GM18499 (cell line): ENCODE measurements around the gene GPANK1.
"Not testable (repeated sequence)": the region's sequence is repeated elsewhere in the genome, so short reads cannot be mapped to it uniquely, and the experiment has no call there.

Source experiments
- ATAC-seq: cut with Tn5 transposase; IDR thresholded peaks from one replicate; pipeline ENCODE4 v1.9.1; 2021; ENCODE audit warnings: moderate number of reproducible peaks; ENCODE audit not compliant: insufficient read depth, unreplicated experiment

The GPANK1 gene

GRCh38 chr6:31664790-31665500 is at the start of gene GPANK1:
TSS of gene GPANK1 (minus strand) at chr6:31664997. CDS start at chr6:31664478, 519 bp downstream.
- no peak for ATAC-seq

DNA sequence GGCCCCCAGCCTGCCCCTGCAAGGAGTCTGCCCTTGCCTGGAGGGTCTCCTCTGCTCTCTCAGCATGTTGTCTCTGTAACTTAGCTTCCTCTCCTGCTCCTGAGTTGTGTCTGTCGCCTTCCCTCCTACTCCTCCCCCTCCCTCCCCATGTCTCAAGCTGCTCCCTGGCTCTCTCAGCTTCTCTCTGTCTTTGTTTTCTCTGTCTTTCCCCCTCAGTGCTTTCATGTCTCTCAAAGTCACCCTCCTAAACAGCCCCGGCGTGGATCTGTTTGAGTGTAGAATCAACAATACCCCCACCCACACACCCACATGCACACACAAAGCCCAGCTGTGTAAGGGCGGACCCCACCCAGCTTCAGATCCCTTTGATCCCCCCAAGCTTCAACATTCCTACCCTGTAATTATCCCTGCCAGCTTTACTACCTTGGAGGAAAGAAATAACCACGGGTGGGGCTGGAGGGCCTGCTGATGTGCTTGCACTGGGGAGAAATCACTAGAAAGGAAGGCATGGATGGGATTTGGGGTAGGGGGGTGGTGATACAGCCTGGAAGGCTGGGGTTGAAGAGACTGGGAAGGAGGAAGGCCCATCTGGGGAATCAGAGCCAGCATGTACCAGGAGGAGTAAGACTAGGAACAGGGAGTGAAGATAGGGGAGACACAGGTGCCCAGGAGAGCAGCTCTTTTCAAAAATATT is 49.3 kb upstream of the GPANK1 start:
- no peak for ATAC-seq

DNA sequence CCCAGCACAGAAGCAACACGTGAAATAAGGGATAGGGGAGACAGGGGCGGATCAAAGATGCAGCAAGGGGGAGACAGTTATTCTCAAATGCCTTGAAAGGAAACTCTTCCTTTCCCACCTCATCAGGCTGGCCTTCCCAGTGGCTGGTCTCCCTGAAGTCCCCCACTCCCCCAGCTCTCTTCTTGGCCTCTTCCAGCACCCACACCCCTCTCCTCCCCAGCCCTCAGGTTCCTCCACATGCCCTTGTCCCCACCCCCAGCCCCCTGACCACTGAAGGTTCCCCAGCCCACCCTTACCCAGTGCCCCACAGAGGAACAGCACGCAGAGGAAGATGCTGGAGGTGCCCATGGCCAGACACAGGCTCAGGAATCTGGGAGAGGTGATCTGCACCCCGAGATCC is 48.7 kb upstream of the GPANK1 start:
- ATAC-seq, result no peak

DNA sequence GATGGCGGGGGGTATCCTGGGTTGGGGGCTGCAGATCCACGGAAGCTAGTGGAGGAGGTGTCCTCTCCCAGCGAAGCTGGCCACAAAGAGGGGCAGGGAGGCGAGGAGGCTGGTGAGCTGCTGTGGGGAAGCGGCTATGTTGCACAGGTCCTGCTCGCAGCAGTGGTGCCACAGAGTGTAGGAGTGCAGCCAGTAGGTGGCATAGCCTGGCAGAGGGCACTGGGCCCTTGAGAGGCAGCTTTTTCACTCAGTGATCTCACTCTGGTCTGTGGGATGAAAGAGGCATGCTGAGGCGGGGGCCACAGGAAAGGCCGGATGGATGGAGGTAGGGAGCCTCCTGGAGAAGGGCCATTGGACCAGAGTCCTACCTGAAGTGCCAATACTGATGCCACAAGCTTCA is 47.5 kb upstream of the GPANK1 start:
- ATAC-seq, result no peak

DNA sequence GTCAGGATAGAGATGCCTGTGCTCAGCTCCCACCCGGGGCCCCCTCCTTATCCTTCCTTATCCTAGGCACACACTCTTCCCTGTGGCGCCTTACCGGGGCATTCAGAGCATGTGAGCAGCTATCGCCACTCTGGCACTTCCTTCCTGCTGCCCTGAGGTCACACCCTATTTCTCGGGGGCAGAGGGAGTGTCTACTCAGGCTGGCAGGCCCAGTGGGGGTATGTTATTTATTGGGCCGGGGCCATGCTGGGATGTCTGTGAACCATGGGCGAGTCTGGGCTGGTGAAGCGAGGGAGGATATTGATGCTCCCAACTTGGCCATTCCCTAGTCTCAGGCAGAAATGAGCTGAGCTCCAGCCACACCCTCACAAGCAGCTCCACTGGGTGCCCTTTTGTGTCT is 46.4 kb upstream of the GPANK1 start:
- no peak for ATAC-seq

- no peak for ATAC-seq
Measured at GRCh38 chr6:31710523-31711219, 45.9 kb upstream of the GPANK1 start.

DNA sequence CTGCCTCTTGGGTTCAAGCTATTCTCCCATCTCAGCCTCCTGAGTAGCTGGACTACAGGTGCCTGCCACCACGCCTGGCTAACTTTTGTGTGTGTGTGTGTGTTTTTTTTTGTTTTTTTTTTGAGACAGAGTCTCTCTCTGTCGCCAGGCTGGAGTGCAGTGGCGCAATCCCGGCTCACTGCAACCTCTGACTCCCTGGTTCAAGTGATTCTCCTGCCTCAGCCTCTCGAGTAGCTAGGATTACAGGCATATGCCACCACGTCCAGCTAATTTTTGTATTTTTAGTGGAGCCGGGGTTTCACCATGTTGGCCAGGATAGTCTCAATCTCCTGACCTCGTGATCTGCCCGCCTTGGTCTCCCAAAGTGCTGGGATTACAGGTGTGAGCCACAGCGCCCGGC is 44.4 kb upstream of the GPANK1 start:
- ATAC-seq, result not testable (repeated sequence)

- ATAC-seq, result no peak
Measured at GRCh38 chr6:31708224-31708623, 43.4 kb upstream of the GPANK1 start.

DNA sequence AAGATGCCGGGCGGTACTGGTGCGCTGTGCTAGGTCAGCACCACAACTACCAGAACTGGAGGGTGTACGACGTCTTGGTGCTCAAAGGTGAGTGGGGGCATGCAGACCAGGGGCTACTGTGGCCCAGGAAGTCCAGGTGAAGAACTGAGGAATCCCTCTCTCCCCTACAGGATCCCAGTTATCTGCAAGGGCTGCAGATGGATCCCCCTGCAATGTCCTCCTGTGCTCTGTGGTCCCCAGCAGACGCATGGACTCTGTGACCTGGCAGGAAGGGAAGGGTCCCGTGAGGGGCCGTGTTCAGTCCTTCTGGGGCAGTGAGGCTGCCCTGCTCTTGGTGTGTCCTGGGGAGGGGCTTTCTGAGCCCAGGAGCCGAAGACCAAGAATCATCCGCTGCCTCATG is 42.9 kb upstream of the GPANK1 start:
- no peak for ATAC-seq

DNA sequence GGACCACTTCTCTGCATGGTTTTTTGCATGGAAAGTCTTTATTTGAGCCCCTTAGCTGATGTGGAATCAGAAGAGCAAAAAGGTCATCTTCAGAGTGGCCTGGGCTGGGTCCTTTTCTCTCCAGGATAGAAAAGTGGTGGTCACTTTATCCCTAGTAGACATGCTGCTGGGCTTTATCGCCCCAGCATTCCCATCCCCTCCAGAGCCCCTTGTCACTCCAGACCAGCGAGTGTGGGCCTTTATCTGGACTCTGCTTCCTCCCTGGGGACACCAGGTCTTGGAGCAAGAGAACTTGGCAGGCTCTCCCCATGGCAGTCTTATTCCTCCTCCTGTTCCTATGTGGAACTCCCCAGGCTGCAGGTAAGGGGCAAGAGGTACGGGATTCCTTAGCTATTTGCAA is 41.8 kb upstream of the GPANK1 start, which contains the start of gene LY6G6F:
LY6G6F (plus strand) TSS at position 268 of the 400 bp plus-strand sequence; CDS start at position 309, 41 bp downstream.
- ATAC-seq, result no peak

DNA sequence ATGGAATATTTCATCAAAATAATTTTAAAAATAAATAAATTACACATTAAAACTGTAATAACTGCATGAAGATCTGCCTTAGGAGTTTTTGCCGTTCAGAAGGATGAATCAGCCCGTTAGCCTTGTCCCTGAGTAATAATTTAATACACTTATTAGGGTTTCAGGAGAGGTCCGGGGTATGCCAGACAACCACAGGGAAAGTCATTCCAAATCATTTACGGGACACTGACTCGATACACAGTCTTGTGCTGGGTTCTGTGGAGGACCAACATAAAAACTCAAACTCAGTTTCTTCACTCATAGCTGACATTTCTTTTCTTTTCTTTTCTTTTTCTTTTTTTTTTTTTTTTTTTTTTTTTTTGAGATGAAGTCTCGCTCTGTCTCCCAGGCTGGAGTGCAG is 41.1 kb upstream of the GPANK1 start:
- no peak for ATAC-seq

GRCh38 chr6:31702819-31703716 is 38.3 kb upstream of the GPANK1 start, which contains the start of gene ABHD16A:
TSS of gene ABHD16A (minus strand) at chr6:31703324. CDS start at chr6:31703281, 43 bp downstream.
- ATAC-seq, result no peak

DNA sequence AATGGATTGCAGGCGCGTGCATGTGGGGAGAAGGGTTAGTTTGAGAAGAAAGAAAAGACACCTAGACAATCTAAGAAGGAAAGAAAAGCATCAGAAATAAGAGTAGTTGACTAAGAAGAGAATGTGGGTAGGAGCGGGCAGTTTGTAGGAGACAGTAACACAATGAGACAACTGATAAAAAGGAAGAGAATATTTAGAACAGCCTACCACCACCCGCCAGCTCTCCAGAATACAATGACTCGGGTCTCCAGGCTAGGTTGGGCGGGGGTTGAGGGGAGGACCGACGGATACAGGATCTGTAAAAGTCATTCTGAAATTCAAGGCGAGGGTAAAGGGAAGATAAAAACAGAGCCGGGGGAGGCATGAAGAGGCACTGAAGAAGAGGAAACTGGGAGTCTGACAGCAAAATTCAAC is 37.6 kb upstream of the GPANK1 start:
- ATAC-seq, result no peak

- ATAC-seq, result no peak
Measured at GRCh38 chr6:31701666-31702404, 37.0 kb upstream of the GPANK1 start.

DNA sequence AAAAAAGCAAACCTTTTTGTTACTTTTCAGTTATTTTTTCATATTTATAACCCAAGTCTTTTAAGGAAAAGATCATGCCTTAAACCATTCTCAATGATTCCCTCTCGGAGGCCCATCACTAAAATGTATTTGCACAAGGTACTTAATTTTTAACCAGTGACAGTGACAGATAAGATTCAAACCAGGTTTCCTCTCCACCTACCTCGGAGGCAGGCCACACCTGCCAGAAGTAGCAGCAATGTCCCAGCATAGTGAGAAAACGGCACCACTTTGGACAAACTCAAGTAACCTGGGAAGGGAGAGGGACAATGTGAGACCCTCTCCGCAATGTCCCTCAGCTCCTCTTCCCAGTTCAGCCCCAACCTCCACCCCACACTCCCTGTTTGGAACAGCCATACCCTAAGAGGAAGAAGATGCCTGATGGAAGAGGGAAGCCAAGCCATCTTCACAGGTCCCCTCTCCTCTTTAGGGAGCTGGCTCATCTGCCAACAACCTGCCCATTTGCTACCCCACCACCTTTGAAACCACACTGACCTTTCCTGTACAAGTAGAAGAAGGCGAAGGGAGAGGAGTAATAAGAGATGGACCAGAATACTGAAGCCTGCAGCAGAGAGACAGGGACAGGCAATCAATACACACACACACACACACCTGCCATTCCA is 36.1 kb upstream of the GPANK1 start:
- ATAC-seq, result no peak

DNA sequence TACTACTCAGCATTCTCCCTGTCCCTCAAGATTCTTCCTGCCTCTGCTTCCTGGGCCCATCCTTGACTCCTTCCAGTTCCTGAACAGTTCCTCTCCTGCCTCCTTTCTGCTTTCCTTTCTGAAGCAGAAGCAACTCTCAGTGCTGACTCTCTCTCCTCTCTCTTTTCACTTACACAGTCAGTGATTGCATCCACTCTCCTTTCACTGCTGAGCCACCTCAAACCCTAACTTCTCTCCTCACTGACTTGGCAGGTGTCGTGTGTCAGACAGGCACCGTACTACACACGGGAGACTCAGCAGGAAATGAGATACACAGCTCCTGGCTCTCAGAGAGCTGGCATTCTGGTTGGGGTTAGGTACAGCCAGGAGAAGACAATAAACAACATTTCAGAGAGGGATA is 32.8 kb upstream of the GPANK1 start:
- ATAC-seq, result no peak

DNA sequence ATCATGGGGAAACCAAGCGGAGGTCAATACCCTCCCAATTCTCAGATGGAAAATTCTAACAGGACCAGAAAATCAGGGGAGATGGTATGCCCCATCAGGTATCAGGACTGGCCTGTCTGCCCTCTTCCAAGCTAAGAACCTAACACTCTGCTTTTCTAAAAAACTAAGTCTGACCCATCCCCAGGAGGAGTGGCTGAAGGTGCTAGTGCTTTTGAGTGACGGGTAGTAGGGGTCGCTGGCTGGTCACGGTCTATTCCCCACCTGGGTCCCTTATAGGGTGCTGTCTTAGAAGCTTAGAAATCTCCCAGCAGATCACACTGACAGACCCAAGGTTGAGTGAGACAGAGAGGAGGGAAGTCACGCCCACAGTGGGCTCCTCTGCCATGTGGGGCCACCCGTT is 28.7 kb upstream of the GPANK1 start:
- ATAC-seq, result no peak

- ATAC-seq, result no peak
Measured at GRCh38 chr6:31692886-31693285, 28.1 kb upstream of the GPANK1 start.

- no peak for ATAC-seq
Measured at GRCh38 chr6:31692353-31692752, 27.6 kb upstream of the GPANK1 start.
